Uterus (tissue), 4 donors: ENCODE results near the gene MAPK8IP2. TPM values are rescaled to one million over a fixed set of nuclear protein-coding genes. Genes with fewer than 3 reads are reported as not detected.
"Not testable (repeated sequence)": the region's sequence is repeated elsewhere in the genome, so short reads cannot be mapped to it uniquely, and the experiment has no call there.

ENCODE experiments used
- DNase-seq, 2 donors: peaks; one replicate each; pipeline ENCODE4 v3.0.0-alpha.2; 2019 to 2020
- H3K27ac ChIP-seq, 2 donors: fragments of 200-600 bp; sonication (generic); 1 replicate in 1 of 2; 2 replicates in 1 of 2; pipeline ENCODE4 v1.5.1; 2016 to 2018
- H3K27me3 ChIP-seq, 2 donors: fragments of 200-600 bp; sonication (generic); one replicate each; pipeline ENCODE4 v1.5.1; 2018 to 2019; ENCODE audit warnings: control low read depth in 1 of 2
- H3K36me3 ChIP-seq, 2 donors: fragments of 200-600 bp; sonication (generic); one replicate each; pipeline ENCODE4 v1.5.1; 2019; ENCODE audit warnings: control low read depth in 1 of 2
- H3K4me1 ChIP-seq, 2 donors: fragments of 200-600 bp; sonication (generic); one replicate each; pipeline ENCODE4 v1.5.1; 2018 to 2019; ENCODE audit warnings: control low read depth in 1 of 2
- H3K4me3 ChIP-seq, 2 donors: fragments of 200-600 bp; sonication (generic); 1 replicate in 1 of 2; 2 replicates in 1 of 2; pipeline ENCODE4 v1.5.1; 2018 to 2019; ENCODE audit warnings: mild to moderate bottlenecking in 1 of 2
- H3K9me3 ChIP-seq, 2 donors: fragments of 200-600 bp; sonication (generic); one replicate each; pipeline ENCODE4 v1.5.1; 2019; ENCODE audit warnings: control low read depth in 1 of 2
- CTCF ChIP-seq, 4 experiments: fragments of 200-600 bp in 2 of 4; fragments of 450-650 bp in 2 of 4; sonication (generic) in 2 of 4; IDR thresholded peaks; one replicate each; pipeline ENCODE4 v1.5.1; 2016 to 2019; ENCODE audit warnings: antibody characterized with exemption in 4 of 4, mild to moderate bottlenecking in 2 of 4, moderate library complexity in 1 of 4
- POLR2A ChIP-seq, 2 donors: fragments of 450-650 bp; IDR thresholded peaks; one replicate each; pipeline ENCODE4 v1.6.1; 2016; ENCODE audit warnings: antibody characterized with exemption in 2 of 2, mild to moderate bottlenecking in 1 of 2, moderate library complexity in 1 of 2
- intact Hi-C: fragments of 100-400 bp; cut with DNase I; formaldehyde crosslinking; loops from one replicate; pipeline ENCODE4 v1.15.1; 2023; ENCODE audit warnings: low total_unique reads
- total RNA-seq, 4 donors: library from RNA; depleted of rRNA in 3 of 4; stranded (reverse); fragments of >200 nt in 3 of 4; gene quantifications; one replicate each; pipeline versions ENCODE4 v1.1.0 to v1.2.4, GENCODE V29; 2014 to 2023
- donor health status: DM: yes; HTN: yes; CAD: no.

MAPK8IP2 gene
- total RNA-seq, 4 donors from 2014 or later, result 1.7 to 6.1 (median 5.2) TPM; not detected in 1

- no peak for DNase-seq
- no peaks in the 10 kb centered on the region for H3K36me3 ChIP-seq
- peaks cover 0 to 10% of the 10 kb centered on the region in 2 donors for H3K4me1 ChIP-seq
- H3K27me3 ChIP-seq, result peaks cover 0 to 3% of the 10 kb centered on the region in 2 donors
- no peak overlapping the region for H3K27ac ChIP-seq
- no peaks in the 10 kb centered on the region for H3K9me3 ChIP-seq
- intact Hi-C loops, result no loop called here
- no peak overlapping the region for H3K4me3 ChIP-seq
- TF ChIP-seq POLR2A (IDR thresholded peaks at IDR 0.05) (no peak), CTCF (IDR thresholded peaks at IDR 0.05) (no peak)
These were observed 4.5 kb downstream of the MAPK8IP2 start for GRCh38 chr22:50605002-50605612.

- TF ChIP-seq POLR2A (IDR thresholded peaks at IDR 0.05) (no peak), CTCF (IDR thresholded peaks at IDR 0.05) (no peak)
- Histone ChIP-seq H3K9me3 (no peaks in the 10 kb centered on the region), H3K4me1 (peaks cover 0 to 9% of the 10 kb centered on the region in 2 donors), H3K27me3 (peaks cover 0 to 3% of the 10 kb centered on the region in 2 donors), H3K4me3 (no peak overlapping the region), H3K27ac (no peak overlapping the region), H3K36me3 (no peaks in the 10 kb centered on the region)
- DNase-seq, result no peak
- intact Hi-C loops, result no loop called here
These were observed 5.1 kb downstream of the MAPK8IP2 start for GRCh38 chr22:50605613-50606074.

- no peak overlapping the region for H3K4me3 ChIP-seq
- peaks cover 0 to 3% of the 10 kb centered on the region in 2 donors for H3K27me3 ChIP-seq
- intact Hi-C loops, result no loop called here
- no peaks in the 10 kb centered on the region for H3K36me3 ChIP-seq
- DNase-seq, result no peak
- no peaks in the 10 kb centered on the region for H3K9me3 ChIP-seq
- peaks cover 0 to 2% of the 10 kb centered on the region in 2 donors for H3K4me1 ChIP-seq
- H3K27ac ChIP-seq, result no peak overlapping the region
- TF ChIP-seq CTCF (IDR thresholded peaks at IDR 0.05), result no peak
- no peak for TF ChIP-seq POLR2A (IDR thresholded peaks at IDR 0.05)
These were observed 5.8 kb downstream of the MAPK8IP2 start for GRCh38 chr22:50606165-50606945.

GRCh38 chr22:50606946-50607658, 6.5 kb downstream of the MAPK8IP2 start:
- H3K27me3 ChIP-seq, result peaks cover 0 to 3% of the 10 kb centered on the region in 2 donors
- H3K4me1 ChIP-seq, result no peaks in the 10 kb centered on the region
- DNase-seq, result no peak
- H3K36me3 ChIP-seq, result no peaks in the 10 kb centered on the region
- H3K9me3 ChIP-seq, result no peaks in the 10 kb centered on the region
- H3K4me3 ChIP-seq, result no peak overlapping the region
- H3K27ac ChIP-seq, result no peak overlapping the region
- no peak for TF ChIP-seq POLR2A (IDR thresholded peaks at IDR 0.05)
- no peak for TF ChIP-seq CTCF (IDR thresholded peaks at IDR 0.05)
- intact Hi-C loops, result no loop called here

GRCh38 chr22:50607659-50608020, 7.0 kb downstream of the MAPK8IP2 start:
- Histone ChIP-seq H3K36me3 (no peaks in the 10 kb centered on the region), H3K27me3 (peaks cover 0 to 3% of the 10 kb centered on the region in 2 donors), H3K9me3 (no peaks in the 10 kb centered on the region), H3K4me3 (no peak overlapping the region), H3K27ac (no peak overlapping the region), H3K4me1 (no peaks in the 10 kb centered on the region)
- no peak for DNase-seq
- no peak for TF ChIP-seq CTCF (IDR thresholded peaks at IDR 0.05)
- TF ChIP-seq POLR2A (IDR thresholded peaks at IDR 0.05), result no peak
- intact Hi-C loops, result no loop called here

- H3K9me3 ChIP-seq, H3K4me1 ChIP-seq, DNase-seq, H3K4me3 ChIP-seq, H3K27me3 ChIP-seq, H3K27ac ChIP-seq, H3K36me3 ChIP-seq, intact Hi-C loops: not testable (repeated sequence)
These were observed 7.7 kb downstream of the MAPK8IP2 start for GRCh38 chr22:50608058-50608840.
